ENCODE measurements around the gene FAU.

FAU gene

DNA sequence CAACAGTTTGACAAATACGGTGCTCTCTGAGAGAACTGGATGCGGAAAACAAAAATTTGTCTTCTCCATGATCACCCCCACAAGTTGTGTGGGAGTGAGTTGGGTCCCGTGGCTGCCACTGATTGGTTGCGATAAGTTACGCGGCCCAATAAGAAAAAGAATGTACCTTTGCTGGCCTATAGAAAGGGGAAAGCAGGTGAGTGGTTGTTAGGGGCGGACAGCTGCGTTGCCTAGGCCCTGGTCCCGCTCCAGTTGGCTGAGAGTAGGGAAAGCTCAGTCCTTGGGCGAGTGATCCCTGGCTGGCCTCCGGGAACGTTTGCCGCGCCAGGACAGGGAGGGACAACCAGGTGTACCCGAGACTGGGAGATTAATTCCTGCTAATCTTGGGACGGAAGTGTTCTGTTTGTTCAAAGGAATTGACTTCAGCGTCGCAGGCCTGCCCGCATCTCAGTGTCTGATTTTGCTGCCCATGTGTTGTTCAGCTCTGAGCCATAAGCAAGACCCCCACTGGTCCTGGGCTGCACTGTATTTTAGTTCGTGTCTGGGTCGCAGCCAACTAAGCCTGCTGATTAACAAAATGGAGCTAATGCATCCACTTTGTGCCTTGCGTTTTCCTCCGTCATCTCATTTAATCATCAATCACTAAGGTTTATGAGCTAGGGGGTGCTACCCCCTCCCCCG lies 13.2 kb upstream of the FAU start:
- DNase-seq, result peak; percentile 84

- peak; percentile 21 for DNase-seq
Observed at GRCh38 chr11:65134240-65134951, 12.5 kb upstream of the FAU start, which contains the start of gene SYVN1. Gene SYVN1, minus strand, starts transcription at chr11:65134519. Its CDS starts 918 bp downstream, at chr11:65133601.

DNA sequence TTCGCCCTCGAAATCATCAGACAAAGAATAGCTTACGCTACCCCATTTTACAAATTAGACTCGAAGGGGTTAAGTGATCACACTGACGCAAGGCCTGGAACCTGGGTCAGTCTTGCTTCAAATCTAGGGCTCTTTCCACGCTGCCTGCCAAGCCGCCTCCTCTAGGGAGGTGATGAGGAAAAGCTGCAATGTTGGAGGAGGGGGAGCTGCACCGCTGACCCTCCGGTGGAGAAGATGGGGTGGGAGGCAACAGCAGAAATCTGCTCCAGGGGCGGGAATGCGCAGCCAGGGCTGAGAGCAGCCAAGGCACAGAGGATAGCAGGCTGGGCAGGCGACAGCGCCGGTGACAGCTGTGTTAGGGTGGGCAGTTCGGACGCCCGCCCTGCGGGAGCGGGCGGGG lies 11.8 kb upstream of the FAU start:
- DNase-seq, result no peak

DNA sequence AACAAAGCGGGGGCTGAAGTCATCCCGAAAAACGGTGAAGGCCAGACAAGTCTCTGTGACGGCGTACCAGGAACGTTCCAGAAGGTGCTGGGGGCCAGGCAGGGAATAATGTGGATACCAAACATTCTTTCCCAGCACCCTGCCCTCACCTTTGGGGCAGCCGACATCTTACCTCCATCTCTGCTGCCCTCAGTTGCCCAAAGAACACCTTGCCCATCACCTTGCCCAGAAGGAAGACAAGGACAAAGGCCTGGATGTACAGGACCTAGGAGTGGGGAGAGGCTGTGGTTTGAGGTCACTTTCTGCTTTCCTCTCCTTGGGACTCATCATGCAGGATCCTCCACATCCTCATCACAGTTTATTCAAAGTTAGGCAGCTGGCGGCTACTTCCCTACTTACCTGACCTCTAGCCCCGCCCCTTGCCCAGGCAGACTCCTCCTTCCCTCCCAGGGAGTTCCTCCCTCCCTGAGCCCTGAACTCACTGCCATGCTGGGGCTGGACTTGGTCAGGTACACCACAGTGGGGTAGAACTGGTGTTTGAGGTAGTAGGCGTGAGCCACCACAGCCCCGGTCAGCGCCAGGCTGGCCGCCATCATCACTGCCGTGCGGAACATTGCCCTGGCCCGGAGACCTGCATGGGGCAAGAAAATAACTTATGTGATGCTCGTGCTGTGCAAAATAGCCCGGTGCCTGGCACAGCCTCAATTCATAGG lies 11.2 kb upstream of the FAU start:
- no peak for DNase-seq

DNA sequence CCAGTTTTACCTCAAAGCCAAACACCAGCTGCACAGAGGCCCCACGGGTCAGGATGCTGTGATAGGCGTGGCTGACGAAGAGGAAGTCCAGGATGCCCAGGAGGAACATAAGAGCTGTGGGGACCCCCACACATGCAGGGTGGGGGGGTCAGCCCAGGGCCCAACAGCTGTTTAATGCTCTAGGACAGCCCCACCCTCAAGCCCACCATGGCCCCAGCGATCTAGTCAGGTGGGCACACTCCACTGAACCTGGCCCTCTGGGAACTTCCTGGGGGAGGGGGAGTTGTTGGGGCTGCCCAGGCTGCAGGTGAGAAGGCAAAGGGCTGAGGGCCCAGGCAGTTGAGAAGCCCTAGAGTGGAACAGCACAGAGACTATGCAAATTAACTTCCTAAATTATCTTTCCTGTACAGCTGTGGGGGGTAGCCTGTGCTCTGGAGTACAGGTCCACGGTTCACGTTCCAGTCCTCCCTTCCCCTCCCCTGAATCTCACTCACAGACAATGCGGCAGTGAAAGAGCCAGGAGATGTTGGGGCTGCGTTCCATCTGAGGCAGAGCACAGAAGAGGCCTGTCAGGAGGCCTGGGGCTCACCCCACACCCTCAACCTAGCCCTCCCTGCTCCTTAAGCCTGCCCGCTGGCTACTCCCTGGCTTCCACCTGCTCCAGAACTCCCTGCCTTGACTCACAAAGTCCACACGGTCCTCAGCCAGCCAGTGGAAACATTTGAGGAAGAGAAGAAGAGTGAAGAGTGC lies 10.5 kb upstream of the FAU start:
- no peak for DNase-seq

GRCh38 chr11:65131895-65132237 lies 9.9 kb upstream of the FAU start:
- no peak for DNase-seq

- no peak for DNase-seq
Observed at GRCh38 chr11:65131417-65131776, 9.5 kb upstream of the FAU start.

GRCh38 chr11:65130631-65131416 lies 8.9 kb upstream of the FAU start:
- no peak for DNase-seq

GRCh38 chr11:65129649-65130441 lies 7.9 kb upstream of the FAU start:
- no peak for DNase-seq

- no peak for DNase-seq
Observed at GRCh38 chr11:65128182-65129145, 6.5 kb upstream of the FAU start.

DNA sequence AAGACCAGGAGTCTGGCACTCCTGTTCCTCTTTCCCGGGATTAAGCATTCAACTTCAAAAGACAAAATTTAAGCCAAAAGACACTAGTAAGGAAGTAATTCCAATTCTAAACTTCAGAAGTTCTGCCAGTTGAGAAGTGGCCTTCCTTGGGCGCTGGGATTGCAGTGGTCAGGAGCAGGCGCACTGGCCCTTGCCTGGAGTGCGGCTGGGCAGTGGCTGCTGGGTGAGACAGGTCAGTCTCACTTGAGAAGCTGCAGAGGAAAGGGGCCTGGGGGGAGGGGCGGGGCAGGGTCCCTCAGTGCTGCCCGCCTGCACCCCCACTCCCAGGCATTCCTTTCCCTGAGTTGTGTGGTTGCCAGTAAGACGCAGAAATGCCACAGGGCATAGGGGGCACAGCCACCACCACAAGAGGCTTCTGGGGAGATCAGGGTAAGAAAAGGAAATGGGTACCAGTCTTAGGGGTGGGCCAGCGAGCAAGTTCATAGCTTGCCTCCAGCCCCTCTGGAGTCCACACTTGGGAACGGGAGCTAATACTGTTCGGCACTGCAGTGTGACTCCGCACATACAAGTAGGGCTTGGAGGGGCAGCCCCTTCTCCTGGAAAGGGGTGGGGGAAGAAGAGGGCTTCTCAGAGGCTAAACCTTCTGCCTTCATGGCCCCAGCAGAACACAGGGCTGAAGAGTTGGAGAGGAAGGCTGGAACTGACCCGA lies 5.7 kb upstream of the FAU start:
- no peak for DNase-seq

DNA sequence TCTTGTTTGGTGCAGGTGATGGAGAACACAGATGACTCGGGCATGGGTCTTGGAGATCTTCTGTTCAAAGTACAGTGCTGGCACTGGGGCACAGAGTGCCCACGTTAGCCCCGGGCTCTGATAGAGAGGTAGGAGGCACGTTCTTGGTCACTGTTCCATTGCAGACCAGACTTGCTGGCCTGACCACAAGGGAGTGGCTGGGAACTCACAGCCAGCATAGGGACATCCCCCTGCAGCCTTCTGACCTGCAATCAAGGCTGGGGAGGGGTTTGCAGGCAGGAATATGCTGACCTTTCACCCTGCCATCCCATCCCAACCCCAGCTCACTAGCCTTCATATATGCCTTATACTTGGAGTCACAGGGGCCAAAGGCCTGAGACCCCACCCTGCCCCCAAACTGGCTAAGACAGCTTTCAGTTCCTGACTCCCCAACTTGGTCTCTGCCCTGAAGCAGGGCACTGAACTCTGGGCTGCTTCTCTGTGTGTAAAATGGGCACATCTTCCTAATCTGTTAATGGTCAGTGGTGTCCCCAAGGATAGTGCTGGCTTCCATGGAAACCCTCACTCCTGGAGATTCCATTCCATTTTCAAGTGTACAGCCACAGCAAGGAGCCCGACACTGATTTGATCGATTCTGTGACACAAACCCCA lies 4.8 kb upstream of the FAU start:
- no peak for DNase-seq

DNA sequence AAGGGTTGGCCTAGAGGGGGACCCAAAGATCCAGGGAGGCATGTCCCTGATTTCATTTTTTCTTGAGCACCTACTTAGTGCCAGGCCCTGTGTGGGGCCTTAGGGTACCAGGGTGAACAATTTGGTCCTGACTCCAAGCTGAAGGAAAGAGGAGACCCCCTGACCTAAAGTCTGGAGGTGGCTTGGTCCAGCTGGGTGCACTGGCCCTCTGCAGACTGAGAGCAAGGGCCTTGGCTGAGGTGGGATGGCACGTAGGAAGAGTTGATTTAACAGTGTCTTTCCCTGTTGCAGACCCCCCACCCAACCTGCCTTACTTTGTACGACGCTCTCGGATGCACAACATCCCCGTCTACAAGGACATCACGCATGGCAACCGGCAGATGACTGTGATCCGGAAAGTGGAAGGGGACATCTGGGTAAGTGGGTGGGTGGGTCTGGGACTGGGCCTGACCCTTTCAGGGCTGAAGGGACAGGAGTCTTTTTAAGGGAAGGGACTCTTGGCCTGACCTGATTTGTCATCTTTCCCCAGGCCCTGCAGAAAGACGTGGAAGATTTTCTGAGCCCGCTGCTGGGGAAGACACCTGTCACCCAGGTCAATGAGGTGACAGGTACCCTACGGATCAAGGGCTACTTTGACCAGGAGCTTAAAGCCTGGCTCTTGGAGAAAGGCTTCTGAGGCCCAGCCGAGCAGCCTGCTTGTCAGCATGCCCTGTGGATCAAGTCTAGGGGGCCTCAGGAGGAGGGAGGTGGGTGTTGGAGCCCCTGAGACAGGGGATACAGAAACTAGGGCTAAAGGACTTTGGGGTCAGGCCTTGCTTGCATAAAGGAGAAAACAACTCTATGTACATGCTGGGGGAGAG lies 3.5 kb upstream of the FAU start:
- DNase-seq, result no peak

DNA sequence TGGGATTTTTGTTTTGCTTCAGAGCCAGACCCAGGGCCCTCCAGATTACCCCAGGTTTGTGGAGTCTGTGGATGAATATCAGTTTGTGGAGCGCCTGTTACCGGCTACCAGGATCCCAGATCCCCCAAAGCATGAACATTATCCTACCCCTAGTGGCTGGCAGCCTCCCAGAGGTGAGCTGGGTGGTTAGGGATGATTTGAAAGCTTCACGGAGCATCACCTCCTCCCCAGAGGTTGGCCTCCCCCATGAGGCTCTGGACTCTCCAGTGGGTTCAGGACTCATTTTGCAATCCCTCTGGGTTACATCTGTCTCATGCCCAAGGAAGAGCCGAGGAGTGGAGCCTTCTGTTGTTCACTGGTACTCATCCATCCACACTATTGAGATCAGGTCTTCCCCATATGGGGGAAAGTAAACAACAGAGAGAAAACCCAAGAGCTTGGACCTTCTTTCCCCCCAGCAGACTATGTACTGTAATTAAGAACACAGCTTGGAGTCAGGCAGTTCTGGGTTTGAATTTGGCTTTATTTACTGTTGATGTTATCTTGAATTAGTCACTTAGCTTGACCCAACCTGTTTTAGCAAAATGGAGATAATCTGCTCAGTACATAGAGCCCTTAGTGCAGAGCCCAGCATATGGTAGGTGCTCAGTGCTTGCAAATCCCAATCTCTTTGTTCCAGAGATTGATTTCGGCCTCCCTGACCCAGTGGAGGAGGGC lies 2.7 kb upstream of the FAU start:
- DNase-seq, result no peak

GRCh38 chr11:65121447-65121864 lies 478 bp downstream of the FAU start:
- no peak for DNase-seq

GRCh38 chr11:65120831-65121230 lies 1.1 kb downstream of the FAU start:
- no peak for DNase-seq

GRCh38 chr11:65119670-65119995 lies 2.3 kb downstream of the FAU start:
- DNase-seq, result no peak

Measured in SIG-M5 (cell line).